ACHN (cell line): ENCODE data around the gene MMP1.

Source experiments
- DNase-seq: peaks from one replicate; pipeline ENCODE4 v3.0.0-alpha.2; 2015
- in situ Hi-C: cut with HindIII; loops from 2 replicates; pipeline ENCODE4 v1.10.0; 2017; ENCODE audit warnings: low sequenced_read_pairs, low pct_ligation_motif_present, low pct_unique_long_range_greater_than_20kb

The MMP1 gene

DNA sequence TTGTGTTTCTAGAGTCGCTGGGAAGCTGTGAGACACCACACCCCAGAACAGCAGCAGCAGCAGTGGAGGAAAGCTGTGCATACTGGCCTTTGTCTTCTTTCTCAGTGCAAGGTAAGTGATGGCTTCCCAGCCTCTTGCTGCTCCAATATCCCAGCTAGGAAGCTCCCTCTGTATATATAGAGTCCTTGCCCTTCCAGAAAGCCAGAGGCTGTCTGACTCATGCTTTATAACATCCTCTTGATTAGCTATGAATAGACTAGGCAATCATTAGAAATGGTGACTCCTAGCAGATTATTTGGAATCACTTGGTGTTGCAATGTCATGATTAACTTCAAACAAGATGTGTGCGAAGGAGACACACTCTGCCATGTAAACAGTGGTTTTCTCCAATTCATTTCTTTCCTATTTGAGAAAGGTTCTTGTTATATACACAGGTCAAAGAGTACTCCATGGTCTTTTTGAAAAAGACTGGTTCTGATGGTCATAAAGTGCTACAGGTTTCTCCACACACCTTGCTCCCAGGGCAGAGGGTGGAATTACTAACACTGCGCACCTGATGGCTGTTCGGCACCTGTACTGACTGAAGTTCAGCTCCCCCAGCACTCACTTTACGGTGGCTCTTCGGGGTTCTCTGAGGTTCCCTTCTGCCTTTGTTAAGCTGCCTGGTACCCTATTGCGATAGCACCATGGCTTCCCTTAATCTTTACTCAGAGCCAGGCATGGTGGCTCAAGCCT, at the start of gene MMP1:
Gene MMP1 (minus strand): TSS at position 149 of the 735 bp plus-strand sequence. CDS start 68 bp downstream, at position 81.
- in situ Hi-C loops, result no loop called here
- no peak for DNase-seq

DNA sequence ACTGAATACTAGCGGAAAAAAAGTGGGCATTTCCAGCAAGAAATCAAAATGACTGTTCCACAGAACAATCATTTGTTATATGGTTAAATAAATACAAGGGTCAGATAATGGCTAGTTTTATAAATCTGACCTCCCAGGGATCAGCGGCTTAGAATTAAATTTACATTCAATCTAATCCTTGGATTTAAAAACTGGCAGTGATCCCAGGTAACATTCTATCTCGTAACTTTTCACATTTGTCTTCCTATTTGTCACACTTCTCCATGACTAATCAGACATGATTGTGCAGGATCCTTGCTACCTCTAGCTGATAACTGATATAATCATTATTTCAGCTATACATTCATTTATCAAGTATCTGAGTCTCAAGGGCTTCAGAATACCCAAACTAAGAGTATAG, 48.3 kb upstream of the MMP1 start:
- no peak for DNase-seq
- in situ Hi-C loops, result no loop called here

DNA sequence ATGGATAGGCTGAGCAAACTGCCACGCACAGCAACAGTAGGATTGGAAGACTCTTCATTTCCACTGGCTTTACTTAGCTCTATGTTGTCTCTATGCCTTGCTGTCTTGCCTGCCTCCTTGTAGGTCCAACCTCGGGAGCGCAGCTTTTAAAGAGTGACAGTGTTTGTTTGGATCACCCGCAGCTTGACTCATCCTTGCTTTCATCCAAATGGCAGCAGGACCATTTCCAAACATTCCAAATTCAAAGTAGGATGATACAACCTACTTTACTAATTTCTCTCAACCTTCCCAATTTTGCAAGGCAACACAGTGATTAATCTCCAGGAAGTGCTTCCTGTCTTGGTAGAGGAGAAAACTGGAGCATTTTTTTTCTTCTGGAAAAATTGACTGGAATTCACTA, 45.5 kb upstream of the MMP1 start, which contains the start of gene MMP3:
Gene MMP3 (minus strand): TSS at position 121 of the 400 bp plus-strand sequence. CDS start 63 bp downstream, at position 58.
- no peak for DNase-seq
- in situ Hi-C loops, result no loop called here

DNA sequence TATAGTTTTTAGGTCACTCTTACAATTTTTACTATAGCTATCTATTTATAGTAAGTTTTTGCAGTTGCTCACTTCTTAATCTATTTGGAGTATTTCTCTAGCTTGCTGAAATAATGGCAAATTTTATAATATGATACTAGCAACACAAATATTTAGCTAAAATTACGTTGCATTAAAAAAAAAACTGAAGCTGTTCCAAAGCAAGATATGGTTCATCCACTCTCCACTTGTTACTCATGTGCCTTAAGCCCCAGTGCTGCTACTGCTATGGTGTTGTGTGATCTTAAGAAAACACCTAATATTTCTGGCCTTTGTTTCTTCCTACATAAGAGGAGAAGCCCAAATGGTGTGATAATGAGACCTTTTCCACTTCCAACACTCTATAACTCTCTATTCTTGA, 45.0 kb upstream of the MMP1 start:
- DNase-seq, result no peak
- in situ Hi-C loops, result no loop called here

DNA sequence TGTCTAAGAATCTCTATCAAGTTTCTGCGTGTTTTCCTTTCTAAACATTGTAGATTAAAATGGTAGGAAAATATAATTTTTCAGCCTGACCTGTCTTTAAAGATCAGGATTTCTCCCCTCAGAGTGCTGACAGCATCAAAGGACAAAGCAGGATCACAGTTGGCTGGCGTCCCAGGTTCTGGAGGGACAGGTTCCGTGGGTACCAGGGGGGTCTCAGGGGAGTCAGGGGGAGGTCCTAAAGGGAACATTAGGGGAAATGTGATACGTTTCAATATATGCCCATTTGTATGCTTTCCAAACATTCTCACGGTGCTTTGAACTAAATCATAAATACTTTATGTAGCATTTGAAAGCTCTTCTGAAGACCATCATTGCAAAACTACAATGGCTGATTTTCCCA, 42.1 kb upstream of the MMP1 start:
- in situ Hi-C loops, result no loop called here
- DNase-seq, result no peak

DNA sequence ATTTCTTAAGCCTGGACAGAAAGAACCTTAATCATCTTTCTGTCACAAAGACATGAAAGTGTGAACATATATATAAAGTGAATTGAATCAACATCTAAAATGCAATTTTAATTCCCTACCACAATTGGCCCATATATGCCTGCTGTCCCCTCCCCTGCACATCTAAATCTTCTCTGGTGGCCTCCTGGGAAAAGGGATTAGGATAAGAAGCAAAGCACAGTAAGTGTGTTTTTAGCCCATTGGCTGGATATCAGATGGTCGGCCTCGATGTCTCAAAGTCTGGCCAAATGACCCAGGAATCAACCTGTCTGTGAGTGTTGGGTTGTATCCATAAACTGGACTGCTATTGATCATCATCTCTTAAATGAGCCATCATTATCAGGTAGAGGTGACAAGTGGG, 39.7 kb upstream of the MMP1 start:
- in situ Hi-C loops, result no loop called here
- no peak for DNase-seq

DNA sequence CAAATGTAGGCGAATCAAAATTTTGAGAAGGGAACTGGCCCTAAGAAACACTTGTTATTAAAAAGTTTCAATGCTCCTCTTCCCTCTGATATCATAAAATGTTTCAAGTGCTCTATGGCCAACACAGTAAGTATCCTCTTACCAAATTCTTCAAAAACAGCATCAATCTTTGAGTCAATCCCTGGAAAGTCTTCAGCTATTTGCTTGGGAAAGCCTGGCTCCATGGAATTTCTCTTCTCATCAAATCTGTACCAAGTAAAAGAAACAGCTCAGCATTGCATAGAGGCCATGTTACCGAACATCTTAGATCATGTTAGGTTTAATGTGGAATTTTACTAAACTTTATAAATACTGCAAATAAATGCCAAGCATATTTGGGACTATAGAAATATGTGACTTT, 39.2 kb upstream of the MMP1 start:
- in situ Hi-C loops, result no loop called here
- no peak for DNase-seq

DNA sequence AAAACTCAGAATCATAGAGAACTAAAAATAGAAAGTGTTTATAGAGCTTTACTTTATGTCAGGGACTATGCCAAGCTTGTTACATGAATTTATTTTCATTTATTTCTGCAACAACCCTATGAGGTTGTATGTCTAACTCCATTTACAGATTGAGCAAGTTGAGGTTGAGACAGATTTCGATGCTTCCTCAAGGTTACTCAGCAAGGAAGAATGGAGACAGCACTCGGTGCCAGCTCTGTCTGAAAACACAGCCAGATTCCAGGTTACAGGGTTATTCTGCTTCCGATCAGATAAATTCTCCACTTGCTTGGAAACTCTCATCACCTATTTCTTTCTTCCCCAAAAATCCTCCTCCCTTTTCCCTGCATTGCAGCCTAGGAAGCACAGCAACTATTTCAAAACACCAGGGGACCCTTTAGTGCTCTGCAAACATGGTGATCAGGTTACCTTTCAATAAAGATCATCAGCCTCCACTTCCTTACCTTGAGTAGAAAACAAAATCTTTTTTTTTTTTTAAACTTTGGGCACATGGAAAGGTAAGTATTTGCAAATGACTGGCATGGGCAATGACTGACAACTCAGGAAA, 38.4 kb upstream of the MMP1 start:
- DNase-seq, result no peak
- in situ Hi-C loops, result no loop called here

DNA sequence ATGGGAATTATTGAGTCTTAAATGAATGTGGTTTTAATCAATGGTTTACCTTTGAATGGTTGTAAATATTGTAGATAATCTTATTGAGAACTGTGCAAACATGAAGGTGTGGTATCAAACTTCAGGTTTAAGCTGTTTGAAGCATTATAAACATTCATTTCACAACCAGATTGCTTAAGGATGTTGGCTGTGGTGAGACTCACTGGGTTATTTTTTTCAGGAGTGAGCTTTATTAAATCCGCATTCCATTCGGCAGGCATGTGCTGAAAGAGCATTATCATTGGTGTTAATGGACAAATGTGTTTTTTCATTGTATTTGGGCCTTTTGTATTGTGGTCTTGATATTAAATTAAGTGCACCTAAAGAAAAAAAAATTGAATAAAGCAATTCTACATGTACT, 35.8 kb upstream of the MMP1 start:
- no peak for DNase-seq
- in situ Hi-C loops, result no loop called here

DNA sequence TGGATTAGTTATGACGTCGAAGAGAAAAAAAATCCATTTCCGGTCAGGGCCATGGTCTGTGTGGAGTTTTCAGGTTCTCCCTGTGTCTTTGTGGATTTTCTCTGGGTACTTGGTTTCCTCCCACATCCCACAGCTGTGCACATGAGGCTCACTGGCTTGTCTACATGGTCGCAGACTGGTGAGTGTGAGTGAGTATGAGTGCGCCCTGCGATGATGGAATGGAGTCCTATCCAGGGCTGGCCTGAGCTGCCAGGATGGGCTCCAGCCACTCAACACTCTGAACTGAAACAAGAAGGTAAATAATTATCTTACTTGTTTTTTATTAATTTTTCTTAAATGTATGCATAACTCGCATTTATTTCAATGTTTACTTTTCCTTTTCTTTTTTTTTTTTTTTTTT, 34.7 kb upstream of the MMP1 start:
- no peak for DNase-seq
- in situ Hi-C loops, result no loop called here

DNA sequence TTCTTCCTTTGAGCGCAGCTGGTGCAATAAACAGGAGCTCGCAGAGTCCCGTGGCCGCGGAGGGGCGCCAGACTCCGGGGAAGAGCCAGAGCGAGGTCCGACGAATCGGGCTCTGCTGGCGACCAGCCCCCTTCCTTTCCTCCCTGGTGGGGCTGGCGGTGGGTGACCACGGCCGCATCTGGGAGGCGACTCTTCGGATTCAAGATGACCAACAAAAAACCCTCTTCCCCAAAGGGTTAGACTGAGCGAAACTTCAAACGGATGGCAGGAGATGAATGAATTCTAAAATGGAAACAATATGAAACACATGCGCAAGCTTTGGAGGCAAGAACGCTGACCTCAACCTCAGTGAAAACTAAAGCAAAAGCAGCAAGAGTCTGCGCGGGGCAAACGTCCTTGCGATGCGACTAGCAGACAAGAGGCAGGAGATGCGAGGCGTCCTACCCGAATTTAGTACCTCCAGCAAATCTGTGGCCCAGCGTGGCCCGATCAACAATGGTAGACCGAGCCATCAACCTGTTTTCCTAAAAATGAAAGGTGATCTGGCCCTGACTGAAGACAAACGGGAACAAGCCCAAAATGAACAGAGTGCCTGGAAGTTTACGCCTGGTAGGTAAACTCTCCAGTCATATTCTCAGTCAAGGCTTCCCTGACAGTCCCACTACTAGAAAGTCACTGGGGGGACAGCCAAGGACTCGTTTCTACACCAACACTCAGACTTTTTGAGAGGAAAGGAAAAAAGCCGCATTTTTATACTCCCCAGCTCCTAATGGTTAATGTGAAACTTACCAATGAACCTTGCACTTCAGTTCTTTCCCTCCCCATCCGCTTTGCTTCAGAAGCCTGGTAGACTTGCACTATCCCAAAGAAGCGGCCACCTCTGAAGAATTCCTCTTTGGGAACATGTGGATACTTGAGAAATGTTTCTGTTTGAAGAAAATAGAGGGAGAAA, 33.8 kb upstream of the MMP1 start:
- in situ Hi-C loops, result no loop called here
- no peak for DNase-seq

DNA sequence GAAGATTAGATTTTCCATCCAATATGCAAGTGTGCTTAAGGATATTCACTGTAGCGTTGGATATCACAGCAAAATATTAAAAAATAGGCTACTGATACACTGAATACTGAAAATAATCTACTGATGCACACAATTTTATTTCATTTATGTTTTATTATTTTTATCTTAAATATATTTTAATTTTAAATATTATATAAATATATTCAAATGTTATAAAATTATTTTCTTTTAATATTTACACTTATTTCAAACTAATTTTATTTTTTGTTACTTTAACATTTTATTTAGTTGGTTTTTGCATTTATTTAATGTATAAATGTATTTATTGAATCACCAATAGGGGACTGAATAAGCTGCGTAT, 33.1 kb upstream of the MMP1 start:
- no peak for DNase-seq
- in situ Hi-C loops, result no loop called here

DNA sequence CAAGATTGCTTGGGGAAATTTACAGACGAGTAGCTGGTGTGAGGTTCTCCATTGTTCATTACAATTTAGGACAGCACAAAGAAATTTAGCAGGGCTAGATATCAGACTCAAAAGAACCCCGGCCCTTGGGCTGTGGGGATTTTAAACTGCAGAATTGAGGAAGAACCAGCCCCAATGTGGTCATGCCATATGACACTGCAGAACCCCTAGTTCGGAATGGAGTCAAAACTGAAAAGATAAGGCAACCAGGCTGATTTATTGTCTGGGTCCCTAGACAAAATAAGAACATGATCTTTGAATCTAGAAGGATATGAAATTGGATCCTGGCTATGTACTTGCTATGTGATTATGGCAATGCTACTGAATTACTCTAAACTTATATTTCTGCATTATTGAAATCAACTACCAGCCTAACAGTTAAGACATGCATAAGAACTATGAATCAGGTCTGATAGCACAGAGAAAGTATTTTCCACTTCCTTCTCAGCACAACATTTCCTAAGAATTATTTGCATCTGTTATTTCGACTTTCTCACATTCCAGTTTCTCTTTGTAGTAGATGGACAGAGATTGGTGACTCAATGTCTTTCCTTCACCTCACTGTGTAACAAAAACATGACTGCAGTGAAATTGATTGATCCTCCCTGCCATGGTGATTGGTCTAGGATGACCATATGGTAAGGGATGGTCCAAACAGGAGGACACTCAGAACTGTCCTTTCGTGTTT, 32.2 kb upstream of the MMP1 start:
- in situ Hi-C loops, result no loop called here
- DNase-seq, result no peak

DNA sequence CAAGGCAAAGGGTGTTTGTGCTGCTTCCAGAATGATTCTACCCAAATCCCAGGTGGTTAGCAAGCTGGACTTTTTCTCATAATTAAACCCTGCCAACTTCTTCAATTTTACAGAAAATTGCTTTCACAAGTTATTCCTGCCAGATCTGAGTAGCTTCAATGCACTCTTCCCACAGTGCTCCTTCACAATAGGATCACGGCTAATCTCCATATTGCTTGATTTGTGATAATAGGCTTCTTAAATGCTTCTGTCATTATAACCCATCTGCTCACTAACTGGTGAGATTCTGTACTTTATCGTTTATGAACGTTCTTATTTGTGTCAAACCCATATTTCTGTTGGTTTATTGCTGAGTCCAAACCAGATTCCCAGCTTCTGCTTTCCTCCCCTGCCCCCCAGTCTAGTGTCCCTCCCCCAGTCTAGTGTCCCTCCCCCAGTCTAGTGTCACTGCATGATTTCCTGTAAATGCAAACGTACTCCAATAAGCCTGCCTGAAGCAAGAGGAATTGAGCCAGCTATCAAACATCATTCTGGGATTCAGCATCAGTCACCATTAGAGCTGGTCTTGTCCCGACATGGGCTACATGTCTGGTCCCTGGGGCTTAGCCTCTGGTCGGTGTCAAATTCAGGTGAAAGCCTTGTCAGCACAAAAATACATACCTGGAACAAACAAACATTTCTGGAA, 31.5 kb upstream of the MMP1 start:
- in situ Hi-C loops, result no loop called here
- DNase-seq, result no peak

DNA sequence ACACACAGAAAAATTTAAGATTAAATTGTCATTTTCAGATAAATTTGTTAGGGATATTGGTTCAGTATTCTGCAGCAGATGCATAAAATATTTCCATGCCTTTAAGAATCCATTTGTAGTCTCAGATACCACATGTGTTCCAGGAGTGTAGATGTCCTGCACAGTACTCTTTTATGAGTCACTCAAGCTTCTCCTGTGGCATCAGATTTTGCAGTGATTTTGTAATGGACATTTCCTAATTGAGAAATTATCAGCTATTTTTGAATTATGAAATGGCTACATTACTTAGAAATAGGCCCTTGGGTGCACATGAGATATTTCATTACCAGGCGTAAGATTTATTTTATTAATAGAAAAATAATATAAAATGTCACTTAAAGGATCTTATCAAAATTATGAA, 26.6 kb upstream of the MMP1 start:
- DNase-seq, result no peak
- in situ Hi-C loops, result no loop called here

DNA sequence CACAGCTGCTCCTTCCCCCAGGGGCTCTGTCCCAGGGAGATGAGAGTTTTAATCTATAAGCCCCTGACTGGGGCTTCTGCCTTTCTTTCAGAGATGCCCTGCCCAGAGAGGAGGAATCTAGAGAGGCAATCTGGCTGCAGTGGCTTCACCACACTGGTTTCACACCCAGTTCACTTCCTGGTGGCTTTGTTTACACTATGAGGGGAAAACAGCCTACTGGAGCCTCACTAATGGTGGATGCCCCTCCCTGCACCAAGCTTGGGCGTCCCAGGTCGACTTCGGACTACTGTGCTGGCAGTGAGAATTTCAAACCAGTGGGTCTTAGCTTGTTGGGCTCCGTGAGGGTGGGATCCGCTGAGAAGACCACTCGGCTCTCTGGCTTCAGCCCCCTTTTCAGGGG, 21.5 kb upstream of the MMP1 start:
- in situ Hi-C loops, result no loop called here
- DNase-seq, result no peak

DNA sequence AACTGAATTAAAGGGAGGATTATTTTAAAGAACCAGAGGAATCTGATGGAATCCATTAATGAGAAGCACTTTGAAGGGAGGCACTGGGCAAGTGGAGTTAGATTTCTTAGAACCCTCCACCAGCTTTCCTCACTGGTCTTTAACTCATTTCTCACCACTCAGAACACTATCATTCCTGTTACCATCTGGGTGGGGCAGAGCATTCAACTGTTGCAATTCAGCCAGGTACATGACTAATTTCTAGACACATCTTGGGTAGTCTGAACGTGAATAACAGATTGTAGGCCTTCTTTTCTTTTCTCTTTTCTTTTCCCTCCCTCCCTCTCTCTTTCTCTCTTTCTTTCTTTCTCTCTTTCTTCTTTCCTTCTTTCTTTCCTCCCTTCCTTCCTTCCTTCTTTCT, 15.5 kb upstream of the MMP1 start:
- in situ Hi-C loops, result no loop called here
- DNase-seq, result no peak

DNA sequence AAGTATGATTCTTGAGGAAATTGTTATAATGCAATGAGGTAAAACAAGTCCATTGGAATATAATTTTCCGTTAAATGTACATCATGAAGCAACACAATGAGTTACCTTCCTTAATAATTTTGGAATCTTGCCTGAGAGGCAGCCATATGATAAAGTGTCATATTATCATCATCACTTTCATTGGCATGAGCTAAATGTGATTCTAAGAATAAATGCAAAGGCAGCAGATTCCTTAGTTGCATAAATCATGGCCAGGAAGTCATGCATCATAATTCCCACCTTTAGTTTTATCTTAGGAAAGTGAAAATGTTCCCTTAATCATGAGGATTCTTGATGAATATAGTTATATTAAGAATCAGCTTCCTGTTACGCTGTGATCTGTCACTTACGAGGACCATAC, 14.2 kb upstream of the MMP1 start:
- no peak for DNase-seq
- in situ Hi-C loops, result no loop called here
